H9 (cell line): ENCODE results near the gene SHANK1. TPM values are rescaled to one million over a fixed set of nuclear protein-coding genes. Genes with fewer than 3 reads are reported as not detected.

Source experiments
- DNase-seq: peaks from one replicate; pipeline ENCODE4 v3.0.0-alpha.2; 2017
- H2AFZ ChIP-seq: one replicate; pipeline ENCODE4 v1.6.1; 2013; ENCODE audit warnings: mild to moderate bottlenecking, low read length, control low read depth, moderate library complexity
- H2AK5ac ChIP-seq: 2 replicates; pipeline ENCODE4 v1.6.1; 2013; ENCODE audit warnings: low read length, control low read depth, mixed read lengths; ENCODE audit not compliant: insufficient read length
- H2BK120ac ChIP-seq: one replicate; pipeline ENCODE4 v1.6.1; 2013; ENCODE audit warnings: low read depth, mild to moderate bottlenecking, low read length, control low read depth, inconsistent platforms; ENCODE audit not compliant: poor library complexity, severe bottlenecking
- H2BK12ac ChIP-seq: 2 replicates; pipeline ENCODE4 v1.6.1; 2013; ENCODE audit warnings: low read length, control low read depth, mixed read lengths, low read depth; ENCODE audit not compliant: insufficient read length
- H2BK15ac ChIP-seq: 2 replicates; pipeline ENCODE4 v1.6.1; 2013; ENCODE audit warnings: low read depth, low read length, control low read depth
- H2BK20ac ChIP-seq: one replicate; pipeline ENCODE4 v1.6.1; 2013; ENCODE audit warnings: low read depth, mild to moderate bottlenecking, low read length, control low read depth, inconsistent platforms; ENCODE audit not compliant: poor library complexity, severe bottlenecking
- H2BK5ac ChIP-seq: 2 replicates; pipeline ENCODE4 v1.6.1; 2013; ENCODE audit warnings: low read length, control low read depth, mixed read lengths; ENCODE audit not compliant: insufficient read length
- H3K14ac ChIP-seq: 2 replicates; pipeline ENCODE4 v1.6.1; 2013; ENCODE audit warnings: low read length, control low read depth; ENCODE audit not compliant: insufficient read depth
- H3K18ac ChIP-seq: 2 replicates; pipeline ENCODE4 v1.6.1; 2013; ENCODE audit warnings: low read depth, mild to moderate bottlenecking, mixed read lengths, low read length, control low read depth; ENCODE audit not compliant: insufficient read length
- H3K23ac ChIP-seq: 2 replicates; pipeline ENCODE4 v1.6.1; 2013; ENCODE audit warnings: low read length, control low read depth, mixed read lengths, low read depth; ENCODE audit not compliant: insufficient read length
- H3K23me2 ChIP-seq: 2 replicates; pipeline ENCODE4 v1.6.1; 2013; ENCODE audit warnings: low read depth, mild to moderate bottlenecking, mixed read lengths, low read length, control low read depth; ENCODE audit not compliant: insufficient read length, poor library complexity, severe bottlenecking
- H3K27ac ChIP-seq: 2 replicates; pipeline ENCODE4 v1.5.1; 2013; ENCODE audit warnings: low read length, control low read depth, mixed read lengths, low read depth; ENCODE audit not compliant: insufficient read length
- H3K27me3 ChIP-seq: 2 replicates; pipeline ENCODE4 v1.6.1; 2013; ENCODE audit warnings: low read length, control low read depth, inconsistent platforms; ENCODE audit not compliant: insufficient read depth
- H3K4ac ChIP-seq: 2 replicates; pipeline ENCODE4 v1.6.1; 2013; ENCODE audit warnings: low read depth, mild to moderate bottlenecking, control low read depth, inconsistent platforms, low read length, moderate library complexity
- H3K4me1 ChIP-seq: 2 replicates; pipeline ENCODE4 v1.6.1; 2013; ENCODE audit warnings: low read length, control low read depth, inconsistent platforms; ENCODE audit not compliant: insufficient read depth
- H3K4me2 ChIP-seq: 2 replicates; pipeline ENCODE4 v1.6.1; 2013; ENCODE audit warnings: low read length, control low read depth, mixed read lengths; ENCODE audit not compliant: insufficient read length, insufficient read depth
- H3K56ac ChIP-seq: 2 replicates; pipeline ENCODE4 v1.6.1; 2013; ENCODE audit warnings: low read depth, mild to moderate bottlenecking, mixed read lengths, low read length, control low read depth; ENCODE audit not compliant: insufficient read length
- H3K79me1 ChIP-seq: 2 replicates; pipeline ENCODE4 v1.6.1; 2013; ENCODE audit warnings: low read depth, mild to moderate bottlenecking, moderate library complexity, low read length, control low read depth, inconsistent platforms; ENCODE audit not compliant: insufficient read depth, poor library complexity, severe bottlenecking
- H3K79me2 ChIP-seq: 2 replicates; pipeline ENCODE4 v1.6.1; 2013; ENCODE audit warnings: low read length, control low read depth, inconsistent platforms; ENCODE audit not compliant: insufficient read depth
- H3K9ac ChIP-seq: 2 replicates; pipeline ENCODE4 v1.6.1; 2013; ENCODE audit warnings: low read length, control low read depth, mixed read lengths; ENCODE audit not compliant: insufficient read length; ENCODE audit errors: extremely low read depth
- H3K9me3 ChIP-seq: one replicate; pipeline ENCODE4 v1.6.1; 2013; ENCODE audit warnings: low read depth, low read length, inconsistent platforms; ENCODE audit not compliant: control insufficient read depth
- H3T11ph ChIP-seq: one replicate; pipeline ENCODE4 v1.6.1; 2013; ENCODE audit warnings: mild to moderate bottlenecking, low read length, control low read depth, inconsistent platforms
- H4K20me1 ChIP-seq: one replicate; pipeline ENCODE4 v1.6.1; 2013; ENCODE audit not compliant: control insufficient read depth, insufficient read length, insufficient read depth
- H4K5ac ChIP-seq: 2 replicates; pipeline ENCODE4 v1.6.1; 2013; ENCODE audit warnings: low read depth, mild to moderate bottlenecking, mixed read lengths, low read length, control low read depth; ENCODE audit not compliant: insufficient read length
- H4K8ac ChIP-seq: replicated peaks from 2 replicates; pipeline ENCODE4 v1.6.1; 2013; ENCODE audit warnings: low read length, control low read depth, mixed read lengths, low read depth; ENCODE audit not compliant: insufficient read length
- H4K91ac ChIP-seq: 2 replicates; pipeline ENCODE4 v1.6.1; 2013; ENCODE audit warnings: low read depth, mild to moderate bottlenecking, moderate library complexity, mixed read lengths, low read length, control low read depth; ENCODE audit not compliant: insufficient read length
- H3K27ac Mint-ChIP-seq, 3 experiments: 2 replicates in 2 of 3; 3 replicates in 1 of 3; pipeline ENCODE4 v1.8.0; 2020 to 2021; ENCODE audit warnings: mixed read lengths in 3 of 3, mild to moderate bottlenecking in 1 of 3, moderate library complexity in 1 of 3
- H3K27me3 Mint-ChIP-seq: 2 replicates; pipeline ENCODE4 v1.8.0; 2021; ENCODE audit warnings: low read depth, mild to moderate bottlenecking, moderate library complexity, mixed read lengths
- H3K36me3 Mint-ChIP-seq, 3 experiments: 2 replicates in 2 of 3; 3 replicates in 1 of 3; pipeline ENCODE4 v1.8.0; 2020 to 2021; ENCODE audit warnings: low read depth in 3 of 3, mixed read lengths in 3 of 3; ENCODE audit not compliant: insufficient read depth in 1 of 3
- H3K4me1 Mint-ChIP-seq, 2 experiments: 2 replicates each; pipeline ENCODE4 v1.8.0; 2020; ENCODE audit warnings: mixed read lengths in 2 of 2
- H3K4me3 Mint-ChIP-seq, 2 experiments: 2 replicates in 1 of 2; 3 replicates in 1 of 2; pipeline ENCODE4 v1.8.0; 2020 to 2021; ENCODE audit warnings: mild to moderate bottlenecking in 2 of 2, mixed read lengths in 2 of 2, moderate library complexity in 1 of 2
- H3K9me3 Mint-ChIP-seq, 2 experiments: 2 replicates in 1 of 2; 3 replicates in 1 of 2; pipeline ENCODE4 v1.8.0; 2020; ENCODE audit warnings: mild to moderate bottlenecking in 2 of 2, mixed read lengths in 2 of 2, moderate library complexity in 1 of 2
- WGBS: extraction: QIAGEN DNeasy Blood & Tissue Kit; methylation state at CpG from one replicate; pipeline ENCODE4 v1.1.7; 2013; ENCODE audit warnings: missing lambda C conversion rate, low lambda C conversion rate, mixed read lengths; ENCODE audit not compliant: insufficient read length; ENCODE audit errors: extremely low coverage; 5-methylcytosine and 5-hydroxymethylcytosine counted together
- total RNA-seq: library from RNA; stranded (reverse); gene quantifications from 2 replicates; pipeline ENCODE4 v1.2.1, GENCODE V29; 2021
- TF ChIP-seq, protein P1 (sequence below): fragments of 200-600 bp; sonication (generic); conservative IDR thresholded peaks from 3 replicates; pipeline ENCODE4 v1.8.0; 2021; ENCODE audit warnings: antibody characterized with exemption, mild to moderate bottlenecking

The SHANK1 gene
- total RNA-seq, 1 experiment from 2014 or later, result 1.7 TPM

GRCh38 chr19:50735869-50736268 lies 16.3 kb upstream of the SHANK1 start:
- H2BK120ac ChIP-seq, result no peak overlapping the region
- no peak overlapping the region for H2BK20ac ChIP-seq
- H2BK12ac ChIP-seq, result no peak overlapping the region
- H3K23me2 ChIP-seq, result no peaks in the 10 kb centered on the region
- no peaks in the 10 kb centered on the region for H3K4me1 ChIP-seq
- H2AK5ac ChIP-seq, result no peak overlapping the region
- H3K27ac ChIP-seq, result no peak overlapping the region
- no peak overlapping the region for H3T11ph ChIP-seq
- H4K91ac ChIP-seq, result no peak overlapping the region
- peaks cover 63% of the 10 kb centered on the region for H3K27me3 Mint-ChIP-seq
- no peak overlapping the region for H3K9ac ChIP-seq
- no peaks in the 10 kb centered on the region for H3K79me1 ChIP-seq
- no peak overlapping the region for H3K27ac Mint-ChIP-seq
- H3K56ac ChIP-seq, result no peak overlapping the region
- no peaks in the 10 kb centered on the region for H3K9me3 ChIP-seq
- no peaks in the 10 kb centered on the region for H3K27me3 ChIP-seq
- H3K4me1 Mint-ChIP-seq, result peaks cover 2 to 6% of the 10 kb centered on the region in 2 experiments; a peak in 3 of 4 replicates
- no peaks in the 10 kb centered on the region for H4K20me1 ChIP-seq
- no peaks in the 10 kb centered on the region for H3K79me2 ChIP-seq
- no CpG with 5 or more reads among the region's 7 CpGs for WGBS
- no peak overlapping the region for H3K14ac ChIP-seq
- H2BK15ac ChIP-seq, result no peak overlapping the region
- no peak overlapping the region for H4K5ac ChIP-seq
- no peak overlapping the region for H2AFZ ChIP-seq
- H3K18ac ChIP-seq, result no peak overlapping the region
- TF ChIP-seq, protein P1, sequence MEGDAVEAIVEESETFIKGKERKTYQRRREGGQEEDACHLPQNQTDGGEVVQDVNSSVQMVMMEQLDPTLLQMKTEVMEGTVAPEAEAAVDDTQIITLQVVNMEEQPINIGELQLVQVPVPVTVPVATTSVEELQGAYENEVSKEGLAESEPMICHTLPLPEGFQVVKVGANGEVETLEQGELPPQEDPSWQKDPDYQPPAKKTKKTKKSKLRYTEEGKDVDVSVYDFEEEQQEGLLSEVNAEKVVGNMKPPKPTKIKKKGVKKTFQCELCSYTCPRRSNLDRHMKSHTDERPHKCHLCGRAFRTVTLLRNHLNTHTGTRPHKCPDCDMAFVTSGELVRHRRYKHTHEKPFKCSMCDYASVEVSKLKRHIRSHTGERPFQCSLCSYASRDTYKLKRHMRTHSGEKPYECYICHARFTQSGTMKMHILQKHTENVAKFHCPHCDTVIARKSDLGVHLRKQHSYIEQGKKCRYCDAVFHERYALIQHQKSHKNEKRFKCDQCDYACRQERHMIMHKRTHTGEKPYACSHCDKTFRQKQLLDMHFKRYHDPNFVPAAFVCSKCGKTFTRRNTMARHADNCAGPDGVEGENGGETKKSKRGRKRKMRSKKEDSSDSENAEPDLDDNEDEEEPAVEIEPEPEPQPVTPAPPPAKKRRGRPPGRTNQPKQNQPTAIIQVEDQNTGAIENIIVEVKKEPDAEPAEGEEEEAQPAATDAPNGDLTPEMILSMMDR, result no peak
- no peak overlapping the region for H3K23ac ChIP-seq
- H4K8ac ChIP-seq, result no peak overlapping the region
- H2BK5ac ChIP-seq, result no peak overlapping the region
- no peaks in the 10 kb centered on the region; a peak in 1 of 7 replicates for H3K36me3 Mint-ChIP-seq
- no peaks in the 10 kb centered on the region for H3K9me3 Mint-ChIP-seq
- no peak overlapping the region for H3K4me3 Mint-ChIP-seq
- no peak for DNase-seq
- no peak overlapping the region for H3K4me2 ChIP-seq
- no peak overlapping the region for H3K4ac ChIP-seq
